ENCODE data around the gene RASGRP4.
"Not testable (repeated sequence)": the region's sequence is repeated elsewhere in the genome, so short reads cannot be mapped to it uniquely, and the experiment has no call there.

The RASGRP4 gene

GRCh38 chr19:38425810-38426466 is at the start of gene RASGRP4:
RASGRP4 (minus strand) TSS chr19:38426219; CDS start chr19:38426091, 128 bp downstream.
- DNase-seq (ENCODE audit: low read depth): peak; percentile 93

- DNase-seq (ENCODE audit: low read depth): no peak
These were observed 49.2 kb upstream of the RASGRP4 start for GRCh38 chr19:38475176-38475575.

GRCh38 chr19:38473201-38473600 is 47.2 kb upstream of the RASGRP4 start:
- no peak for DNase-seq (ENCODE audit: low read depth)

GRCh38 chr19:38472725-38473124 is 46.7 kb upstream of the RASGRP4 start:
- DNase-seq (ENCODE audit: low read depth): not testable (repeated sequence)

GRCh38 chr19:38470788-38471480 is 44.9 kb upstream of the RASGRP4 start:
- no peak for DNase-seq (ENCODE audit: low read depth)

GRCh38 chr19:38469151-38469550 is 43.1 kb upstream of the RASGRP4 start:
- no peak for DNase-seq (ENCODE audit: low read depth)

GRCh38 chr19:38467541-38468525 is 41.8 kb upstream of the RASGRP4 start:
- DNase-seq (ENCODE audit: low read depth): no peak

GRCh38 chr19:38466050-38466449 is 40.0 kb upstream of the RASGRP4 start:
- DNase-seq (ENCODE audit: low read depth): no peak

GRCh38 chr19:38464421-38465082 is 38.5 kb upstream of the RASGRP4 start:
- DNase-seq (ENCODE audit: low read depth): no peak

GRCh38 chr19:38463365-38463764 is 37.3 kb upstream of the RASGRP4 start:
- DNase-seq (ENCODE audit: low read depth): no peak

GRCh38 chr19:38458991-38459390 is 33.0 kb upstream of the RASGRP4 start:
- DNase-seq (ENCODE audit: low read depth): no peak

- DNase-seq (ENCODE audit: low read depth): no peak
These were observed 31.8 kb upstream of the RASGRP4 start for GRCh38 chr19:38457690-38458405.

- no peak for DNase-seq (ENCODE audit: low read depth)
These were observed 31.2 kb upstream of the RASGRP4 start for GRCh38 chr19:38457202-38457601.

GRCh38 chr19:38455031-38455430 is 29.0 kb upstream of the RASGRP4 start:
- DNase-seq (ENCODE audit: low read depth): no peak

GRCh38 chr19:38453596-38453995 is 27.6 kb upstream of the RASGRP4 start:
- DNase-seq (ENCODE audit: low read depth): no peak

GRCh38 chr19:38452430-38453366 is 26.7 kb upstream of the RASGRP4 start:
- DNase-seq (ENCODE audit: low read depth): peak; percentile 63

- no peak for DNase-seq (ENCODE audit: low read depth)
These were observed 25.6 kb upstream of the RASGRP4 start for GRCh38 chr19:38451629-38452028.

GRCh38 chr19:38451036-38451435 is 25.0 kb upstream of the RASGRP4 start:
- DNase-seq (ENCODE audit: low read depth): no peak

- no peak for DNase-seq (ENCODE audit: low read depth)
These were observed 23.5 kb upstream of the RASGRP4 start for GRCh38 chr19:38449518-38449917.

GRCh38 chr19:38448225-38448624 is 22.2 kb upstream of the RASGRP4 start:
- no peak for DNase-seq (ENCODE audit: low read depth)
